Thyroid gland (tissue), 4 donors: ENCODE measurements around the gene FOXP1.

Experiments used
- POLR2A ChIP-seq, 2 donors: fragments of 450-650 bp; IDR thresholded peaks; one replicate each; pipeline ENCODE4 v1.6.1; 2017; ENCODE audit warnings: antibody characterized with exemption in 2 of 2, mild to moderate bottlenecking in 2 of 2, moderate library complexity in 1 of 2
- TF ChIP-seq, protein P1 (sequence below), 6 experiments: fragments of 200-600 bp in 3 of 6; fragments of 450-650 bp in 3 of 6; sonication (generic) in 3 of 6; IDR thresholded peaks; one replicate each; pipeline ENCODE4 v1.5.1; 2016 to 2019; ENCODE audit warnings: antibody characterized with exemption in 6 of 6, mild to moderate bottlenecking in 2 of 6, inconsistent platforms in 1 of 6, moderate library complexity in 1 of 6

DNA sequence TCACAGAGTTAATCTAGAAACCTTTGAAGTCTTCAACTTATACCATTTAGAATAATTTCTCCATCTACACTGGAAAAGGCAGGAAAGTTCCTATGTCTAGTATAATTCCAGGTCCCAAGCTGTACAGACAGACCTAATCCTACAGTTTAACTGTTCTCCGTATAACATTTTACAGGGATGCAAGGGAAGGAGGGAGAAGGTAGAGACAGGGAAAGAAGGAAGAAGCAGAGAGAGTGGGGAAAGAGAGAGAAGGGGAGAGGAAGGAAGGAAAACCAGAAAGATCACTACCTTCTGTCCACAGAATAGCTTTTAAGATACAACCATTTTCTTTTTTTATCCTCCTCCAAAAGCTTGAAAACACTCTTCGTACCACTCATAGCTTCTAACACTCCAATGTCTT is 185.8 kb downstream of the FOXP1 start:
- TF ChIP-seq, protein P1, sequence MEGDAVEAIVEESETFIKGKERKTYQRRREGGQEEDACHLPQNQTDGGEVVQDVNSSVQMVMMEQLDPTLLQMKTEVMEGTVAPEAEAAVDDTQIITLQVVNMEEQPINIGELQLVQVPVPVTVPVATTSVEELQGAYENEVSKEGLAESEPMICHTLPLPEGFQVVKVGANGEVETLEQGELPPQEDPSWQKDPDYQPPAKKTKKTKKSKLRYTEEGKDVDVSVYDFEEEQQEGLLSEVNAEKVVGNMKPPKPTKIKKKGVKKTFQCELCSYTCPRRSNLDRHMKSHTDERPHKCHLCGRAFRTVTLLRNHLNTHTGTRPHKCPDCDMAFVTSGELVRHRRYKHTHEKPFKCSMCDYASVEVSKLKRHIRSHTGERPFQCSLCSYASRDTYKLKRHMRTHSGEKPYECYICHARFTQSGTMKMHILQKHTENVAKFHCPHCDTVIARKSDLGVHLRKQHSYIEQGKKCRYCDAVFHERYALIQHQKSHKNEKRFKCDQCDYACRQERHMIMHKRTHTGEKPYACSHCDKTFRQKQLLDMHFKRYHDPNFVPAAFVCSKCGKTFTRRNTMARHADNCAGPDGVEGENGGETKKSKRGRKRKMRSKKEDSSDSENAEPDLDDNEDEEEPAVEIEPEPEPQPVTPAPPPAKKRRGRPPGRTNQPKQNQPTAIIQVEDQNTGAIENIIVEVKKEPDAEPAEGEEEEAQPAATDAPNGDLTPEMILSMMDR (IDR thresholded peaks at IDR 0.05): no peak
- TF ChIP-seq POLR2A (IDR thresholded peaks at IDR 0.05): no peak
